Uterus (tissue), 4 donors: ENCODE data around the gene SIRT6. TPM values are rescaled to one million over a fixed set of nuclear protein-coding genes. Genes with fewer than 3 reads are reported as not detected.

ENCODE experiments used
- DNase-seq, 2 donors: peaks; one replicate each; pipeline ENCODE4 v3.0.0-alpha.2; 2019 to 2020
- H3K27ac ChIP-seq, 2 donors: fragments of 200-600 bp; sonication (generic); 1 replicate in 1 of 2; 2 replicates in 1 of 2; pipeline ENCODE4 v1.5.1; 2016 to 2018
- H3K27me3 ChIP-seq, 2 donors: fragments of 200-600 bp; sonication (generic); one replicate each; pipeline ENCODE4 v1.5.1; 2018 to 2019; ENCODE audit warnings: control low read depth in 1 of 2
- H3K36me3 ChIP-seq, 2 donors: fragments of 200-600 bp; sonication (generic); one replicate each; pipeline ENCODE4 v1.5.1; 2019; ENCODE audit warnings: control low read depth in 1 of 2
- H3K4me1 ChIP-seq, 2 donors: fragments of 200-600 bp; sonication (generic); one replicate each; pipeline ENCODE4 v1.5.1; 2018 to 2019; ENCODE audit warnings: control low read depth in 1 of 2
- H3K4me3 ChIP-seq, 2 donors: fragments of 200-600 bp; sonication (generic); 1 replicate in 1 of 2; 2 replicates in 1 of 2; pipeline ENCODE4 v1.5.1; 2018 to 2019; ENCODE audit warnings: mild to moderate bottlenecking in 1 of 2
- H3K9me3 ChIP-seq, 2 donors: fragments of 200-600 bp; sonication (generic); one replicate each; pipeline ENCODE4 v1.5.1; 2019; ENCODE audit warnings: control low read depth in 1 of 2
- CTCF ChIP-seq, 4 experiments: fragments of 200-600 bp in 2 of 4; fragments of 450-650 bp in 2 of 4; sonication (generic) in 2 of 4; IDR thresholded peaks; one replicate each; pipeline ENCODE4 v1.5.1; 2016 to 2019; ENCODE audit warnings: antibody characterized with exemption in 4 of 4, mild to moderate bottlenecking in 2 of 4, moderate library complexity in 1 of 4
- POLR2A ChIP-seq, 2 donors: fragments of 450-650 bp; IDR thresholded peaks; one replicate each; pipeline ENCODE4 v1.6.1; 2016; ENCODE audit warnings: antibody characterized with exemption in 2 of 2, mild to moderate bottlenecking in 1 of 2, moderate library complexity in 1 of 2
- intact Hi-C: fragments of 100-400 bp; cut with DNase I; formaldehyde crosslinking; loops from one replicate; pipeline ENCODE4 v1.15.1; 2023; ENCODE audit warnings: low total_unique reads
- total RNA-seq, 4 donors: library from RNA; depleted of rRNA in 3 of 4; stranded (reverse); fragments of >200 nt in 3 of 4; gene quantifications; one replicate each; pipeline versions ENCODE4 v1.1.0 to v1.2.4, GENCODE V29; 2014 to 2023
- donor health status: DM: yes; HTN: yes; CAD: no.

SIRT6 gene
- total RNA-seq, 4 donors from 2014 or later, result 1.3 to 23.2 (median 15.1) TPM

- peaks cover 0 to 9% of the 10 kb centered on the region in 2 donors for H3K4me1 ChIP-seq
- no peaks in the 10 kb centered on the region for H3K36me3 ChIP-seq
- intact Hi-C loops, result no loop called here
- no peak overlapping the region for H3K27ac ChIP-seq
- no peaks in the 10 kb centered on the region for H3K27me3 ChIP-seq
- no peaks in the 10 kb centered on the region for H3K9me3 ChIP-seq
- TF ChIP-seq CTCF (IDR thresholded peaks at IDR 0.05) (no peak), POLR2A (IDR thresholded peaks at IDR 0.05) (no peak)
- H3K4me3 ChIP-seq, result no peak overlapping the region
- DNase-seq, result no peak
Observed at GRCh38 chr19:4183967-4184717, 1.8 kb upstream of the SIRT6 start.

- H3K36me3 ChIP-seq, result no peaks in the 10 kb centered on the region
- peaks cover 0 to 9% of the 10 kb centered on the region in 2 donors for H3K4me1 ChIP-seq
- intact Hi-C loops, result no loop called here
- DNase-seq, result no peak
- no peaks in the 10 kb centered on the region for H3K27me3 ChIP-seq
- H3K27ac ChIP-seq, result no peak overlapping the region
- H3K9me3 ChIP-seq, result no peaks in the 10 kb centered on the region
- no peak for TF ChIP-seq CTCF (IDR thresholded peaks at IDR 0.05)
- no peak for TF ChIP-seq POLR2A (IDR thresholded peaks at IDR 0.05)
- no peak overlapping the region for H3K4me3 ChIP-seq
Observed at GRCh38 chr19:4181053-4181508, 1.3 kb downstream of the SIRT6 start.

- Histone ChIP-seq H3K27ac (no peak overlapping the region), H3K9me3 (no peaks in the 10 kb centered on the region), H3K27me3 (no peaks in the 10 kb centered on the region), H3K36me3 (no peaks in the 10 kb centered on the region), H3K4me1 (peaks cover 0 to 9% of the 10 kb centered on the region in 2 donors), H3K4me3 (no peak overlapping the region)
- TF ChIP-seq CTCF (IDR thresholded peaks at IDR 0.05) (no peak), POLR2A (IDR thresholded peaks at IDR 0.05) (no peak)
- intact Hi-C loops, result no loop called here
- DNase-seq, result no peak
Observed at GRCh38 chr19:4178990-4179389, 3.4 kb downstream of the SIRT6 start.

- intact Hi-C loops, result no loop called here
- Histone ChIP-seq H3K9me3 (no peaks in the 10 kb centered on the region), H3K4me3 (no peak overlapping the region)
Observed at GRCh38 chr19:4177146-4177545, 5.2 kb downstream of the SIRT6 start.

More at GRCh38 chr19:4177146-4177545, 5.2 kb downstream of the SIRT6 start:
- Histone ChIP-seq H3K27me3 (no peaks in the 10 kb centered on the region), H3K27ac (no peak overlapping the region), H3K4me1 (peaks cover 0 to 9% of the 10 kb centered on the region in 2 donors), H3K36me3 (no peaks in the 10 kb centered on the region)
- TF ChIP-seq CTCF (IDR thresholded peaks at IDR 0.05) (no peak), POLR2A (IDR thresholded peaks at IDR 0.05) (no peak)
- DNase-seq, result no peak
